ENCODE measurements around the gene CSK. TPM values are rescaled to one million over a fixed set of nuclear protein-coding genes. Genes with fewer than 3 reads are reported as not detected.

Gene CSK
- total RNA-seq, 1 experiment from 2014 or later = 49.2 TPM

GRCh38 chr15:74791007-74791406 lies 9.1 kb downstream of the CSK start:
- Histone ChIP-seq H3K4me2 (ENCODE audit: insufficient read depth, insufficient read length, low read length) (no peak overlapping the region), H3K9ac (ENCODE audit: extremely low read depth, insufficient read length, low read length) (no peak overlapping the region)

More at GRCh38 chr15:74791007-74791406, 9.1 kb downstream of the CSK start:
- Mint-ChIP-seq H3K36me3 (ENCODE audit: insufficient read depth in 1 of 3, low read depth in 3 of 3) (peaks cover 0 to under 1% (median 0%) of the 10 kb centered on the region in 3 experiments; a peak in 2 of 7 replicates), H3K9me3 (no peaks in the 10 kb centered on the region; a peak in 1 of 5 replicates), H3K4me3 (no peak overlapping the region), H3K4me1 (peaks cover 34 to 36% of the 10 kb centered on the region in 2 experiments), H3K27me3 (ENCODE audit: low read depth) (no peaks in the 10 kb centered on the region), H3K27ac (no peak overlapping the region)
- no peak overlapping the region for H3K14ac ChIP-seq (ENCODE audit: insufficient read depth, low read length)
- H3K23ac ChIP-seq (ENCODE audit: insufficient read length, low read depth, low read length) = no peak overlapping the region
- TF ChIP-seq CTCF (conservative IDR thresholded peaks at IDR 0.05) = no peak
- H2BK12ac ChIP-seq (ENCODE audit: insufficient read length, low read depth, low read length) = no peak overlapping the region
- no peak overlapping the region for H2BK15ac ChIP-seq (ENCODE audit: low read depth, low read length)
- no peak overlapping the region for H3K27ac ChIP-seq (ENCODE audit: insufficient read length, low read depth, low read length)
- H3K56ac ChIP-seq (ENCODE audit: insufficient read length, low read depth, low read length) = no peak overlapping the region
- no peak overlapping the region for H2AK5ac ChIP-seq (ENCODE audit: insufficient read length, low read length)
- no peaks in the 10 kb centered on the region for H3K79me2 ChIP-seq (ENCODE audit: insufficient read depth, low read length)
- no peaks in the 10 kb centered on the region for H4K20me1 ChIP-seq (ENCODE audit: control insufficient read depth, insufficient read depth, insufficient read length)
- H3K23me2 ChIP-seq (ENCODE audit: insufficient read length, low read depth, low read length, poor library complexity, severe bottlenecking) = no peaks in the 10 kb centered on the region
- no peak overlapping the region for H2BK20ac ChIP-seq (ENCODE audit: low read depth, low read length, poor library complexity, severe bottlenecking)
- no peak overlapping the region for H2AFZ ChIP-seq (ENCODE audit: low read length)
- H4K91ac ChIP-seq (ENCODE audit: insufficient read length, low read depth, low read length) = no peak overlapping the region
- no peaks in the 10 kb centered on the region; the same call in 1 of the 2 replicates for H3K27me3 ChIP-seq (ENCODE audit: insufficient read depth, low read length)
- DNase-seq = no peak
- no peak overlapping the region for H4K8ac ChIP-seq (replicated peaks; ENCODE audit: insufficient read length, low read depth, low read length)
- no peaks in the 10 kb centered on the region for H3K9me3 ChIP-seq (ENCODE audit: control insufficient read depth, low read depth, low read length)
- peaks cover 7% of the 10 kb centered on the region; the same call in 1 of the 2 replicates for H3K4me1 ChIP-seq (ENCODE audit: insufficient read depth, low read length)
- H2BK5ac ChIP-seq (ENCODE audit: insufficient read length, low read length) = no peak overlapping the region
- no peak overlapping the region for H3K4ac ChIP-seq (ENCODE audit: low read depth, low read length)
- no peaks in the 10 kb centered on the region for H3K79me1 ChIP-seq (ENCODE audit: insufficient read depth, low read depth, low read length, poor library complexity, severe bottlenecking)
- no CpG with 5 or more reads among the region's 1 CpG for WGBS (ENCODE audit: extremely low coverage, insufficient read length, low lambda C conversion rate)
- H2BK120ac ChIP-seq (ENCODE audit: low read depth, low read length, poor library complexity, severe bottlenecking) = no peak overlapping the region
- H3T11ph ChIP-seq (ENCODE audit: low read length) = no peak overlapping the region
- H4K5ac ChIP-seq (ENCODE audit: insufficient read length, low read depth, low read length) = no peak overlapping the region
- no peak overlapping the region for H3K18ac ChIP-seq (ENCODE audit: insufficient read length, low read depth, low read length)

Measured in H9 (cell line).